Left renal pelvis (tissue), 4 donors: ENCODE results near the gene HIP1. TPM values are rescaled to one million over a fixed set of nuclear protein-coding genes. Genes with fewer than 3 reads are reported as not detected.
A peak's percentile ranks its signal among the peaks of the same experiment; 100 is the strongest.
"Not testable (repeated sequence)": the region's sequence is repeated elsewhere in the genome, so short reads cannot be mapped to it uniquely, and the experiment has no call there.

ENCODE experiments used
- DNase-seq, 4 donors: peaks; one replicate each; pipeline ENCODE4 v3.0.0-alpha.2; 2013; ENCODE audit warnings: low read depth in 4 of 4, low spot score in 3 of 4
- polyA plus RNA-seq, 4 donors: library from polyadenylated mRNA; unstranded; fragments of 120-200 nt; gene quantifications; one replicate each; pipeline ENCODE4 v1.2.1, GENCODE V29; 2013; ENCODE audit not compliant: insufficient read length in 4 of 4

HIP1 gene
- polyA plus RNA-seq, 4 donors = 24.5 to 35.8 (median 33.5) TPM

DNA sequence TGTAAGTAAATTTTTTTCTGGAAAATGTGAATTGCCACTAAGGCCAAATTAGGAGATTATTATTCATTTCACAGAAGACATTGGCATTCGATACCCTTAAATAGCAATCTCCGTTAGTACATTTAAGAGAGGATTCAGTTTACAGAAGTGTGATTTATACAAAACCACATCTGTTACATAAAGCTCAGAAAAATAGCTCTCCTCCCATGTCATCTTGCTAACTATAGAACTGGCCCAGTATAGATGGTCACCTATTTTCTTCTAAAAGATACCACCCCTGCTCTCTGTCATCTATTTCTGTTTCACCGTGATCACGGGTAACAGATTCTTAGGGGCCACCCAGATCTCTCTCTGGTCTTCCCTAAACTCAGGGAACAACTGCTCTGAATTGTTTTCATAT is 119.1 kb downstream of the HIP1 start:
- no peak for DNase-seq

- DNase-seq = no peak
These were observed 121.0 kb downstream of the HIP1 start for GRCh38 chr7:75617634-75618234.

DNA sequence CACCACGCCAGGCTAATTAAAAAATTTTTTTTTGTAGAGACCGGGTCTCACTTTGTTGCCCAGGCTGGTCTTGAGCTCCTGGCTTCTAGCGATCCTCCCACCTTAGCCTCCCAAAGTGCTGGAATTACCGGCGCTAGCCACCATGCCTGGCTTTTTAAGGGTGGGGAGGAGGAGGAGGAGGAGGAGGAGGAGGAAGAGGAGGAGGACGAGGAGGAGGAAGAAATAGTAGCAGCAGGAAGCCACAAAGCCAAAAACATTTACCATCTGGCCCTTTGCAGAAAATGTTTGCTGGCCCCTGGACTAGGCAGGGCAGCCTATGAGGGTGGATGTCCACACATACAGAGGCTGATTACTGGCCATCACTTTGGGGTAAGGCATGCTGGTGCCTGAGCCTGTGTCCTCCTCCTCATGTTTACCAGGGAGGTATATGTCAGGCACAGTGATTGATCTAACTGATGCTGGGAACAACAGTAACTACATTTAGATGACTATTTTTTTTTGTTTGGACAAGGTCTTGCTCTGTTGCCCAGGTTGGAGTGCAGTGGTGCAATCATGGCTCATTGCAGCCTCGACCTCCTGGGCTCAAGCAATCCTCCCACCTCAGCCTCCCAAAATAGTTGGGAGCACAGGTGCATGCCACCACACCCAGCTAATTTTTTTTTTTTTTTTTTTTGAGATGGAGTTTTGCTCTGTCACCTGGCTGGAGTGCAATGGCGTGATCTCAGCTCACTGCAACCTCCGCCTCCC is 122.1 kb downstream of the HIP1 start:
- DNase-seq = no peak

DNA sequence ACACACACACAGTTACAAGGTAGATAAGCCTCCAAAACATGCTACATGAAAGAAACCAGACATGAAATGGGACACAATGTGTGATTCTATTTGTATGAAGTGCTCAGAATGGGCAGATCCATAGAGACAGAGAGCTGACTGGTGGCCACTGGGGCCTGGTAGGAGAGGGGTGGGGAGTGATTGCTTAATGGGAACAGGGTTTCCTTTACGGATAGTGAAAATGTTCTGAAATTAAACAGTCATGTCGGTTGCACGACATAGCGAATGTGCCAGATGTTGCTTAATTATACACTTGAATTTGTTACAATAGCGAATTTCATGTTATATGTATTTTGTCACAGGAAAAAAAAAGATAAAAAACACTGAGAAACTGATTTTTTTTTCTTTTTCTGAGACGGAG is 124.3 kb downstream of the HIP1 start:
- no peak for DNase-seq

GRCh38 chr7:75613351-75613750 is 125.4 kb downstream of the HIP1 start:
- no peak for DNase-seq

- no peak for DNase-seq
These were observed 127.1 kb downstream of the HIP1 start for GRCh38 chr7:75611557-75612178.

DNA sequence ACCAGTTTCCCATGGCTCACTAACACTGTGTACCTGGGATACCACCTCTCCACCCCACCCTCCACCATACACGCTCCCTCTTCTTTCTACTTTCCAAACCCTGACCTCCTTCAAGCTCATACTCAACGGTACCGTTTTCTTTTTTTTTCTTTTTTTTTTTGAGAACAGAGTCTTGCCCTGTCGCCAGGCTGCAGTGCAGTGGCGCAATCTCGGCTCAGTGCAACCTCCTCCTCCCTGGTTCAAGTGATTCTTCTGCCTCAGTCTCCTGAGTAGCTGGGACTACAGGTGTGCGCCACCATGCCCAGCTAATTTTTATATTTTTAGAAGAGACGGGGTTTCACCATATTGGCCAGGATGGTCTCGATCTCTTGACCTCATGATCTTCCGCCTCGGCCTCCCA is 129.3 kb downstream of the HIP1 start:
- not testable (repeated sequence) for DNase-seq

- no peak for DNase-seq
These were observed 130.2 kb downstream of the HIP1 start for GRCh38 chr7:75608451-75609122.

GRCh38 chr7:75604408-75604807 is 134.3 kb downstream of the HIP1 start:
- no peak for DNase-seq

GRCh38 chr7:75602831-75603230 is 135.9 kb downstream of the HIP1 start:
- DNase-seq = not testable (repeated sequence)

- no peak for DNase-seq
These were observed 137.2 kb downstream of the HIP1 start for GRCh38 chr7:75601539-75601938.

- not testable (repeated sequence) for DNase-seq
These were observed 138.0 kb downstream of the HIP1 start for GRCh38 chr7:75600748-75601147.

DNA sequence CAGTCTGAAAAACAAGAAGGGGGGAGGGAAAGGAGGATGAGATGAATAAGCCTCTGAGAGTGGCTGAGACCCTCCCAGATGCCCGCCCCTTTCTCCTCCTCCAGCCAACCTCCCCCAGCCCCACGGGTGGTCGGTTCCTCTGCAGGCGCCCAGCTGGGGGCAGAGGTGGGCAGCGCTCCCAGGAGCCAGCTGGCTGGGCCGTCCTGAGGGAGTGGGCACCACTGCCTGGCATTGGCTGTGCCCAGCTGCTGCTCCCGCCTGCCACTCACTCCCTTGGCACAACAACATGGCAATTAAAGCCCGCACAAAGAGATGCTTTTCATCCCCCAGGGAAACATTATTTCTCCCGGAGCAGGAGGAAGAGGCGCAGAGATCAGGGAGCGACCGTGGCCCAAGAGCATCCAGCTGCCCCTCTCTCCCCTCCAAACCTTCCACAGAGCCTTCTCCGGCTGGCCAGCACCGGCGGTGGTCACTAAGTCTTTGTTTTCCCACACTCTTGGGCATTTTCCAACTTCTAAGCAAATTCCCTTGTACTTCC is 139.4 kb downstream of the HIP1 start:
- peak; percentile 52 to 70 (median 58) for DNase-seq

GRCh38 chr7:75596727-75597614 is 141.8 kb downstream of the HIP1 start:
- DNase-seq = no peak

DNA sequence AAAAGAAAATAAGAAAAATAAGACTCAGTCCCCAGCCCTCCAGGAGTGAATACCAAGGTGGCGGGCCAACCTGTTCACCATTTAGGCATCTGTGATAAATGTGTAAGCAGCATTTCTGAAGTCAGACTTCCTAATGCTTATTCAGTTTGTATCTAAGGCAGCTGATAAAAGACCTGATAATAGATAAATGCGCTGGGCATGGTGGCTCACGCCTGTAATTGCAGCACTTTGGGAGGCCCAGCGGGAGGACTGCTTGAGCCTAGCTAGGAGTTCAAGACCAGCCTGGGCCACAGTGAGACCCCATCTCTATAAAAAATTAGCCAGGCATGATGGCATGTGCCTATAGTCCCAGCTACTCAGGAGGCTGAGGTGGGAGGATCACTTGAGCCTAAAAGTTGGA is 143.0 kb downstream of the HIP1 start:
- no peak for DNase-seq

DNA sequence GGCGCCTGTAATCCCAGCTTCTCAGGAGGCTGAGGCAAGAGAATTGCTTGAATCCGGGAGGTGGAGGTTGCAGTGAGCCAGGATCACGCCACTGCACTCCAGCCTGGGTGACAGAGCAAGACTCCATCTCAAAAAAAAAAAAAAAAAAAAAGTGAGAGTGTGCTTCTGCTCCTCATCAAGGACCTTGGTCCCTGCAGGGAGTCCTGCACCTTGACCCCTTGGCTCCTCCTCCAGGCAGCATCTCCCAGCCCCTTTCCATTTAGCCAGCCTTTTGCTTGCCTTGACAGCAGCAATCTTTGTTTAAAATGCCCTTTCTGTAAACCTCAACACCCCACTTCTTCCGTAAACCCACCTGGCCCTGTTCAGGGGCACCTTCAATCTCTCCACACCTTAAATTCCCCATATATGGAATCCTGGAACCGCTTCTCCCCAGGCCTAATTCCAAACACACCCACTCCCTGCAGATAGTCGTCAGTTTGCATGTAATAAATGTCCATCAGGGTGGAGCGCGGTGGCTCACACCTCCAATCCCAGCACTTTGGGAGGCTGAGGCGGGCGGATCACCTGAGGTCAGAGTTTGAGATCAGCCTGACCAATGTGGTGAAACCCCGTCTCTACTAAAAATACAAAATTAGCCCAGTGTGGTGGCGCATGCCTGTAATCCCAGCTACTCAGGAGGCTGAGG is 145.1 kb downstream of the HIP1 start:
- not testable (repeated sequence) for DNase-seq

- no peak for DNase-seq
These were observed 147.1 kb downstream of the HIP1 start for GRCh38 chr7:75591467-75592255.

DNA sequence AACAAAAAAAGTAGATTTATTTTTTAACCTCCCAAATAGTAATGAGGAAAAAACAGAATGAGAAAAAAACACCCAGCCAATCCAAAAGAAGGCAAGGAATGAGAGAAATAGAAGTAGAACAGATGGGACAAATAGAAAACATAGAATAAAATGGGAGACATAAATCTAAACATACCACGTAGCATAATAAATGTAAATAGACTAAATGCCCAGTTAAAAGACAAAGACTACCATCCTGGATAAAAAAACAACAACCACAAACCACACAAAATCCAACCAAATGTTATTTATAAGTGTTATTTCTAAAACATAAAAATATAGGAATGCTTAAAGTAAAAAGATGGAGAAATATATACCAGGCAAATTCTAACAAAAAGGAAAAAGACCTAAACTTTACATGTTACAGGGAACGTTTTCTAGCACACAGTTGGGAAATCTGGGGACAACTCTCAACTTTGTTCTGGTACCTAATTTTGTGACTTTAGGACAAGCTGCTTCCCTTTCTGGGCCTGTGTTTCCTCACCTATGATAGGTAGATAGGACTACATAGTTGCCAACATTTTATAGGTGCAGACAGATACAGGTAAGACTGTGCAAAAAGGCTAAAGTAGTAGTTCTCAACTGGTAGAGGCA is 148.3 kb downstream of the HIP1 start:
- no peak for DNase-seq
